Dermis microvascular lymphatic vessel endothelial cell (primary cell): Measurements from ENCODE around the gene BARD1. TPM values are rescaled to one million over a fixed set of nuclear protein-coding genes. Genes with fewer than 3 reads are reported as not detected.
"Not testable (repeated sequence)": the region's sequence is repeated elsewhere in the genome, so short reads cannot be mapped to it uniquely, and the experiment has no call there.

ENCODE experiments used
- DNase-seq, 2 donors: peaks; one replicate each; pipeline versions ENCODE4 v3.0.0 to v3.0.0-alpha.2; 2010; ENCODE audit warnings: low read depth in 2 of 2
- total RNA-seq: library from RNA; depleted of rRNA; stranded (reverse); fragments of >200 nt; gene quantifications from 2 replicates; pipeline ENCODE4 v1.2.1, GENCODE V29; 2014

BARD1 gene
- total RNA-seq, 1 donor from 2014 or later: 14.1 TPM

DNA sequence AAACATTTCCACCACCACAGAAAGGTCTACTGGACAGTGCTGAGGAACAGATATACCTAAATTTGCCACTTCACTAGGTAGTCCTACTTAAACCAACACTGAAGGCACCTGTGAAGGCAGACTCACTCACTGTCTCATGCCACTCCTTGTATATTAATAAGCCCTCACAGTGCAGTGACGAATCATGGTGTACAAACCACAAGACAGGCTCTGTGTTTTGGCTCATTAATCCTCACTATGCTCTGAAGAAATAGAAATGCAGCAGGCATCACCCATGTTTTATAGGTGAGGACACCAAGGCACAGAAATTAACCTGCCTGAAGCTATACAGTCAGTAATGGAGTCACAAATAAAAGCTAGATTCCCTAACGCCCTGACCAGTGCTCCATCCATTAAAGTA lies 44.3 kb downstream of the BARD1 start:
- no peak for DNase-seq

DNA sequence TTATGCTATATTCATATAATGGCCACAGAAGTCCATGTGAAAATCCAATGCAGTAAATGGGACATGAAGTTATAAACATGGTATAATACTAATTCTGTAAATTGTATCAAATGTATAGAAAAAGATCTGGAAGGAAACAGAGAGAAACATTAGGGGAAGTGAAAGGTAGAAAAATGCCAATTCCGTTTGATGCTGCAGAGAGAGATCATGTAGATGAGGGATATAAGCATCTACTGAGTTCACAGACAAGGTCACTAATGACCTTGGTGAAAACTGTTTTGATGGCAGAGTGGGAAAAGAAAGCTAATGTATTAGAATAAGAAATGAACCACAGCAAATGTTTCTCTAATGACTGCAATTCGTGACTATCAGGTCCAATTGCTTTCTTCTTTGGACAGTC lies 56.0 kb downstream of the BARD1 start:
- DNase-seq: no peak

DNA sequence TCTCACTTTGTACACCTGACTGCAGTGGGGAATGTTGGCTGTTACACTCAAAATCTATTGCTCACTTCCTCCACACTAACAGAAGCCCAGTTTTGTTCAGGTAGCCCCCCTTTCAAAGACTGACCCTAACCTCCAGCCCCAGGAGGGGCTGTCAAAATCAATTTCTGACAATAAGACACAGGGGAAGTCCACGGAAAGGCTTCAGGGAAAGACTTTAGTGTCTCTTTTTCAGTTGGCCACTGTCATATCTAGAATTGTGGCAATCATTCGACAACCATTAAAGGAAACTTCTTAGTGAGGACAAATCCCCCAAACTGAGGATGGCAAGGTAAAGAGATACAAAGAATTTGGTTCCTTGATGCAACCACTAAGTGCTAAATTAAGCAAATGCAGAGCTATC lies 59.0 kb downstream of the BARD1 start:
- no peak for DNase-seq

DNA sequence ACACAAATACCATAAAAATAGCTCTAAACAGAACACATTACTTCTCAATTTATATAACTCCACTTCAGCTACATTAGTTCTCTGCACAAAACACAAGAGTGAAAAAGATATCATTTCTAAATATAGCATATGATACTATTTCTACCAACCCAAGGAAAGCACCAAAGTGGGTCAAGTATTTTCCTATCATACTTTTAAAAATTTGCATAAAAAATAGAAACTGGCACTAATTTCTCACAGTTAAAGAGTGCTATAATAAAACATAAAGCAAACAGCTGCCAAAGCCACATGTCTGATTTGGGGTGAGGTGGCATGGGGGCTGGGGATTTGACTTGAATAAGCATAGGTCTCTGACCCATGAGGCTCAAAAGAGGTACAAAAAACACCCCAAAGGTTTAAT lies 61.5 kb downstream of the BARD1 start:
- no peak for DNase-seq

DNA sequence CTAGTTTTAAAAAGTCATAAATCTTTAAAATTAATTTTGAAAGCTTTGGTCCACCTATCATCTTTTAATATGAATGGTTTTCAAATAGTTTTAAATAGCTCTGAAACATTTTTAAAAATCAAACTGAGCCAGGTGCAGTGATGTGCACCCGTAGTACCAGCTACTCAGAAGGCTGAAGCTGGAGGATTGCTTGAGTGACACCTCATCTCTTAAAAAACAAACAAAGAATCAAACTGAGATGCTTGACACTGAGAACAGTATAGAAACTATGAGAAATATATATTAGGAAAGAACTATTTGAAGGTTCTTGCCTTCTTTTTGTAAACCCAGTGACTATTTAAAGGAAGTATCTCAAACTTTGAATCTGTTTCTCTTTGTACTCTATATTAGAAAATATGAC lies 67.4 kb downstream of the BARD1 start:
- no peak for DNase-seq

DNA sequence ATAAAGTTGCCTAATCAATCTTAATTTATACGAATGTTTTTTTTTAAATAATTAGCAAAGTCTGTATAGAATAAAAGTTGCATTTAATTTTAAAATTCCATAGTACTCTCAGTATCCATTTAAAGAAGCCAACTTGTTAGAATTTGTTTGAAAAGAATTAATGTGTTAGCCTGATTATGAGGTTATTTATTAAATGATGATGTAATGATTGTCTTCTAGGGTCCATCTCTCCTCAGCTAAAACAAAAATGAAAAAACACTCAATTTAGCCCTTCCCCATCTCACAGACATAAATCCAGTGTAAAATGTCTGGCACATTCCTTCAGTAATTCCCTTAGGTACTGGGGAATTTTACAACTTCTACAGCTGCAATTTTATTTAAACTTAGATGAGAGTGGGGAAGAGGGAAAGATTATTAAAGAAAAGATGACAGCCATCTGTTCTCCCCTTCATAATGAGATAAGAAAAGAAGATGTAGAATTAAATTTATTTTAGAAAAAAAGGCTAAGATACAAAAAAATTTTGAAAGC lies 68.6 kb downstream of the BARD1 start:
- no peak for DNase-seq

DNA sequence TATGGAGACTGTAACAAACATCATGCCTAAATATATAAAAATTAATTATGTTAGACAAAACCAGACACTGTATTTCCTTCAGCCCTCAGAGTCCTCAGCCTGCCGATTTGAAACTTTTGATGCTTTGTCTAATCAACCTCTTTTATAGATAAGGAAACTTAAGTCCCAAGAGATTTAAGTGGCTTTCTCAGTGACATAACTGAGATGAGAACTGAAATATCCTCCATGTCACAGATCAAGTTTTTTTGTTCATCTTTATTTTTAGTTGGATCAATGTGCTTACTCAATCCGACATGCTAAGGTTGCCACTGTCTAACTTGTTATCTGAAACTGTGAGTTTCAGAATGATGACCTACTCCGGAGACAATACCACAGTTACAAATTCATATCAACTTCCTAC lies 72.3 kb downstream of the BARD1 start:
- DNase-seq: no peak

DNA sequence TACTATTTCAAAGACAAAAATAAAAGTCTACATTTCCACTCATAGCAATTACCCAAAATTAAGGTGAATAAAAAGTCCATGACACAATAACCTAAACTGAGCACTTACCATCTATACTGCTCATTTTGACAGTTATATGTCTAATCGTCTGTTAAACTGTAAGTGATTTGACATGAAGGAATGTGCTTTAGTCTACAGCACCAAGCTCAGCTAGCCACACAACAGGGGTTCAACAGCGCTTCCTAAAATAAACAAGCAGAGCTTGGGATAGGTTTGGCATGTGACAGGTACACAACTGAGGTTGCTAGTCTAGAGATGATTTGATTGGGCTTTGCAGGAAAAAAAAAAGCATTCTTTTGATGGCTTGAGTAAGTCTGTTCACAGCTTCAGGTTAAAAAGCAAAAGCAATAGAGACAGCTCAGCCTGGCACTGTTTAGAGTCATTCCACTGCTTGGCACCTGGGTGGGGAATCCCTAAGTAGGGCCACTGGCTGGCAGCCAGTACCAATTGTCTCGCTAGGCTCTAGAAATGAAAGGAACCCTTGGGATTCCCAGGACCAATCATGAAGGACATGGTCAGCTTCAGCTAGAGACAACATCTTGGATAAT lies 78.6 kb downstream of the BARD1 start:
- DNase-seq: peak in 1 of 2 donors; percentile 16

DNA sequence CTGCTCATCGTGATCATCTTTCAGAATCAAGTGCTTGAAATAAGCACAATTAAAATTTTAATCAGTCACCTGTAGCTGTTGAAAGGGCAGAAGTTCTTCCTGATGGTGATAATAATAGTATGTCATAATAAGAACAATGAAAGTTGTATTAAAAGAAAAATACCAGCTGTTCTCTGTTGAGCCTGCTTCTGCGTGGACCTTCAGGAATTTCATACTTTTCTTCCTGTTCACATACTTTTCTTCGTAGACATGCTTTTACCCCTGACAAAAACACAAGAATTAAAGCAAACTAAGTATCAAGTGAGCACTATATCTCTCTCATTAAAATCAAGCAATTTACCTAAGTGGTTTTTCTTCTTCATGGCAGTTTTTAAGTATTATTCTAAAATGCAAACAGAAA lies 79.2 kb downstream of the BARD1 start:
- DNase-seq: peak in 1 of 2 donors; percentile 24

DNA sequence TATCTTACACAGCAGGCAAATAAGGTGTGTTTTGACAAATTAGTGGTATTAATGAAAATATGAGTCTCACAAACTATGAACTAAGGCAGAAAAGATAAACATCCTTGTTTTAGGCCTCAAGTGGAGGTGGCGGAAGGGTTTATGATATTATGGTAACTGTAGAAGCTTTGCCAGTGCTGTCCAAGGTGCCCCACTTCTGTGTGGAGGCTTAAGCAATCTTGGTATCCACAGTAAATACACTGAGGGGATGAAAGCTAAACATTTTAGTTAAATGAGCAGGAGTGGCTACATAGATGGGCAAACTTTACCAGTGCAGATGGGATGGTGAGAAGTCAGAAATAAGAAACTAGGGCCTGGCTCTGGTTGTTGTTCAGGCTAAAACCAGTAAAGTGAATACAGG lies 84.7 kb downstream of the BARD1 start:
- DNase-seq: no peak

DNA sequence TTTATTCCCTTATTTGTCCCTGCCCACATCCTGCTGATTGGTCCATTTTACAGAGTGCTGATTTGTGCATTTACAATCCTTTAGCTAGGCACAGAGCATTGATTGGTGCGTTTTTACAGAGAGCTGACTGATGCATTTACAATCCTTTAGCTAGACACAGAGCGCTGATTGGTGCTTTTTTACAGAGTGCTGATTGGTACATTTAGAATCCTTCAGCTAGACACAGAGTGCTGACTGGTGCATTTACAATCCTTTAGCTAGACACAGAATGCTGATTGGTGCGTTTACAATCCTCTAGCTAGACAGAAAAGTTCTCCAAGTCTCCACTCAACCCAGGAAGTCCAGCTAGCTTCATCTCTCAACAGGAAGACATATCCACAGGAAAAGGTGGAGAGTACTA lies 91.6 kb downstream of the BARD1 start:
- not testable (repeated sequence) for DNase-seq

DNA sequence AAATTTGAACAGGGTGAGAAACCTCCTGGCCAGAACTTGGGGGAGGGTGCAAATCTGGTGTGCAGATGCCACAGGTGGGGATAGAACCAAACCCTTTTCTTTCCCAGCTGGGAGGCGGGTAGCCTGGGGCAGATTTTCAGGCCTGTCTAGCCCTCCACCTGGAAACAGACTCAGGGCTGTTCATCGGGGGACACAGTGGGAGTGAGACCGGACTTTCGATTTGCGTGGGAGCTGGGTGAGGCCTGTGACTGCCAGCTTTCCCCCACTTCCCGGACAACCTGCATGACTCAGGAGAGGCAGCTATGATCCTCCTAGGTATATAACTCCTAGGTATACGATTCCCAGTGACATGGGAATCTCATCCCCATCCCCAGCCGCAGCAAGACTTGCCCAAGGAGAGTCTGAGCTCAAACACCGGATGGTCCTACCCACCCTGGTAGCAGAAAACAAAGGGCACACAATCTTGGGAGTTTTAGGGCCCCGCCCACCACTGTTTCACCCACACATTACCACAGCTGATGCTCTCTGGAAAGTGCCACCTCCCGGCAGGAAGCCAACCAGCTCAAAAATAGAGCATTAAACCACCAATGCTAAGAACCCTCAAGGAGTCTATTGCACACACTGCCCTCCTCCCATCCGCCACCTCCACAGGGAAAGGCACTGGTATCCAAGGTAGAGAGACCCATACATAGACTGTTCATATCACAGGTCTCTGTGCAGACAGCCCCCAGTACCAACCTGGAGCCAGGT lies 92.5 kb downstream of the BARD1 start:
- no peak for DNase-seq

DNA sequence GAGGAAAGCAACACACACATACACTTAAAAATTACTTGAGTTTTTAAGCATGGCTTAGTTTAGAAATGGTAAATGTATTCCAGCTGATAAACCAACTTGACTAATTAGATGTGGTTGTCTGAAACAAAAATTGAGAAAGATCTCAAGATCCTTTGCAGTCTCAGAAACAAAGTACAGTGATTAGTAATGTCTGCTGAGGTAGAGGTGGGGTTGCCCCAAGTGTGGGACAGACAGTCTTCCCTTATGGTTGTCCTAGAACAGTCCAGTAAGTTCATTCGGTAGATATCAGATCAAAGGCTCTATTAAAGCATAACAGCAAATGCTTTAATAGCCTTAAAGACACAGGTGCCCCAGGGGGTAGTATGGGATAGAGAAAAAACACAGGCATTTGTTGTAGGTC lies 94.5 kb downstream of the BARD1 start:
- DNase-seq: no peak

DNA sequence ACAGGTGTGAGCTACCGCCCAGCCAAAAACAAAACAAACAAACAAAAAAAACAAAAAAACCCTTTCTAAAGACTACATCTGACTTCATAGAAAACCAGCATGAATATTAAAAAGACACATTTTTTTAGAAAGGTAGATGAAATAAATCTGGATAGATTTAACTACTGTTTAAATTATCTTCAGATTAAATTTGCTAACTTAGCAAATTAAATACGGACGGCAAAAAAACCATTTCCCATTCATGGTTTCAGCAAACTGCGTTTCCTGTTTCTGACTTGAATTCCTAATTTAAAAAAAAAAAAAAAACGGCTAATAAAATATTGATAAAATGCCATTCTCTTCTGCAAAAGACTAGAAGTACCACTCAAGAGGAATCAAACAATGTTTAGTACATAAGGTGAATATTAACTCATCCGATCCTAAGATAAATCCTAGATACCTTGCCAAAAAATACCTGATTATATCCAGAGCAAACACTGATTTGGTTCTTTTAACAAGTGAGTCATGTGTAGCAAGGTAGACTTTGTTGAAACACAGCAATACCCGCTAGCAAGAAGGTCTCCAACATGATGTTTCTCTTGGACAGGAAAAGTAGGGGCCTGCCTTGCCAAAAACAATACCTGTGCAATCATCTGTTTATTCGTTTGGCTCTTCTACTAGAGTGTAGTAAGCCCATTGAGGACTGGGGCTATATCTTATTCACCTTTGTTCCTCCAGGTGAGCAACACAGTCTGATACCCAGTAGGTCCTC lies 96.2 kb downstream of the BARD1 start:
- peak; percentile 33 to 36 for DNase-seq

DNA sequence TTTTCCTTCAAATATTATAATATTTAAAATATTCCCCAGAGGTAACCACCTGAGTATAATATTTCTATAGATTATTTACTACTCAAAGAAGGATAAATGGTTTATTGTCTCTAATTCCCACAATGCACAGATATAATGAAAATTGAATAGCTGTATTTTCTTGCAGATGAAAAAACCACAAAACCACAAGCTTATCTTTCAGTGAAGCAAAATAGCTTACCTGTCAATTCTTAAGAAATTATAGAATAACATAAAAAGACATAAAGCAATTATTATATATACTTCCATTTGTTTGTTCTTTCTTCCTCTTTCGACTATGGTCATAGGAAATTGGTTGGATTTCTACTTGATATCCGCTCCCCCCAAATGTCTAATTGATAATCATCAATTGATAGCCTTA lies 98.8 kb downstream of the BARD1 start:
- DNase-seq: no peak

DNA sequence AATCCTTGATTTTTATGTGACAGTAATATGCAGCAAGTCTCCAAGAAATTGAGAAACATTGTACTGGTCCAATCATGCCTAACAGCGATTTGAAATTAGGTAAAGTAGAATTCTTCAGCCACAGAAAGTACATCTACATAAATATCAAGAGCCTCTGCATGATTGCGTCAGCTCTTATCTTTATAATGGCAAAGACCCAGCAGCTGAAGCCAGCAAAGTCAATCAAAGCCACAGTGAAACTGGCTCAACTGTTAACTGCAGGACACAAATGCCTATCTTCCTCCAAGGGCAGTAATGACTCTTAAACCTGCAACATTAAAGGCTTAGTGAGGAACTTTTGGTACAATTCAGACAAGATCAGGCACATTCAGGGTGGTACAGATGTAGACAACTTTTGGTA lies 102.5 kb downstream of the BARD1 start:
- no peak for DNase-seq

DNA sequence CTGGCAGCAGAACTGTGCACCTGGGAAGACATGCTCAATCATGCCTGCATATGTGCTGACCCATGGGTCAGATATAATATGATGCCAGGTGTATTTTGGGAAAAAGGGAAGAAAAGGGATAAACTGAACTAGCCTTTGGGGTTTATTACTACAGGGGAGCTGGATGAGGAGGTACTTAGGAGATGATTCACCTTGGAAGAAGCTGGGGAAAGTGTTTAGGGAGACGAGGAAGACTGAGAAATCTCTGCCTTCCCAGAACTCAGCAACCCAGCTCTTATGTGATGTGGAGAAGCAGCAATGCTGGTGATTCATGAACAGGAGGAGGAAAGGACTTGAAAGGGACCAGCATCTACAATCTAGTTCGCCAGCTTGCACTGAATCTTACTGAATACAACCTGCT lies 110.2 kb downstream of the BARD1 start:
- DNase-seq: no peak

DNA sequence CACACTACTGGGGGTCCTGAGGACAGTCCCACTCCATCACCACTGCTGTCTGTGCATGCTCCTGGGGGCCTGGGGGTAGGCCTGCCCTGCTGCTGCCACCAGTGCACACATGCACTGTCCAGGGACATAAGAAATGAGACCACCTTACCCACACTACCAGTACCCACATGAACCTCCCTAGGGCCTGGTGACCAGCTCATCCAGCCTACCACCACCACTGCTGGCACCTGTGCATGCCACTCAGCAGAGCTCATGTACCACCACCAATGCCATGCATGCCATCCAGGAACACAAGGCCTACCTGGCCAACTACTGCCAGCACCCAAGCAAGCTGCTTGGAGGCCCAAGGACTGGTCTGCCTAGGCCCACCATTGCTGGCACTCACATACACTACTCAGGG lies 112.8 kb downstream of the BARD1 start:
- DNase-seq: no peak

DNA sequence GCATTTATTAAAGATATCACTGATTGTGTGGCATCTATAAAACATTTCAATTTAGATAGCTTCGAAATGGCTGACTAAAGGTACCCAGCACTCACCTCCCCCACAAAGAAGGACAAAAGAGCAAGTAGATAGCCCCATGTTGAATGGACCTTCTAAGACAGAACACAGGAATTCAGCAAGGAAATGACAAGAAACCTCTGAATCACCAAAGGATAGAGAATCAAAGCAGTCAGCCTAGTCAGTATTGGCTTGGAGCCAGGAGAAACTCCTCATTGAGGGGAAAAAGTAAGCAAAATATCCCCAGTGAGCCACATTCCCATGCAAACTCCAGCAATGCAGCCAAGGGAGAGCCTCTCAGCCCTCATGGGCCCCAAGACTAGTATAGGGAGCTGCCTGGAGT lies 113.7 kb downstream of the BARD1 start:
- peak in 1 of 2 donors; percentile 55 for DNase-seq

DNA sequence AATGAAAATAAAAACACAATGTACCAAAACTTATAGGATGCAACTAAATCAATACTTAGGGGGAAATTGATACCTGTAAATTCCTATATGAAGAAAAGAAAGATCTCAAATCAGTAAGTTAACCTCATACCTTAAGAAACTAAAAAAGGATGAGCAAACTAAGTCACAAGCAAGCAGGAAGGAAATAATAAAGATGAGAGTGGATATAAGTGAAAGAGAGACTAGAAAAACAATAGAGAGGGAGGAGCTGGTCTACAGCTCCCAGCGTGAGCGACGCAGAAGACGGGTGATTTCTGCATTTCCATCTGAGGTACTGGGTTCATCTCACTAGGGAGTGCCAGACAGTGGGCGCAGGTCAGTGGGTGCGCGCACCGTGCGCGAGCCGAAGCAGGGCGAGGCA lies 125.9 kb downstream of the BARD1 start:
- not testable (repeated sequence) for DNase-seq

DNA sequence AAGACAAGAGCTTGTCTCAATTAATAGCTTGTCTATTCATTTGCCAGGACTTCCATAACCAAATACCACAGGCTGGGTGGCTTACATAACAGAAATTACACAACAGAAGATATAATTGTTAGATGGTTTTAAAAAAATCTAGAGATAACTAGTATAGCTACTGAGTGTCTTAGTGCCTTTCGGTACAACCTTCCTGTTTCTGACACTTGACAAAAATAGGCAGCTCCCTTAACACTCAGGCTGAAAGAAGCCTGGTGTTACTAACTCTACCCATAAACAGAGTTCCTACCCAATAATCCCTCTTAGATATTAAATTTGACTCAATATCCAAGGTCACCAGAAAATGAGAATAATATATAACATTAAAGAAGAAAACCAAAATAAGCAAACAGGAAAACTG lies 129.7 kb downstream of the BARD1 start:
- DNase-seq: no peak

DNA sequence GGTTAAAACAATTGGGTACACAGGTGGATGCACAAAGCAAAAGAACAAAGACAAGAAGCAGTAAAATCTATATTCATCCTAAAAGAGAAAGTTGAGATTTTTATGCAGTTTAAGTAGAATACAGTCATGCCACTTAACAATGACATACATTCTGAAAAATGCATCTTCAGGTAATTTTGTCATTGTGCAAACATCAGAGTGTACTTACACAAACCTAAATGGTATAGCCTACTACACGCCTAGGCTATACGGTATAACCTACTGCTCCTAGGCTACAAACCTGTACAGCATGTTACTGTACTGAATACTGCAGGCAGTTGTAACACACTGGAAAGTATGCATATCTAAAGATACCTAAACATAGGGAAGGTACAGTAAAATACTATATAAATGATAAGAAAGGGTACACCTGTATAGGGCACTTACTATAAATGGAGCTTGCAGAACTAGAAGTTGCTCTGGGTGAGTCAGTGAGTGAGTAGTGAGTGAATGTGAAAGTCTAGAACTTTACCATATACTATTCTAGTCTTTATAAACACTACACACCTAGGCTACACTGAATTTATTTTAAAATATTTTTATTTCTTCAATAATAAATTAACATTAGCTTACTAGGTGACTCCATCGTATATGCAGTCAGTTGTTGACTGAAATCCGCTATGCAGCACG lies 132.9 kb downstream of the BARD1 start:
- DNase-seq: no peak
